DND-41 (cell line): ENCODE measurements around the gene PLSCR4.

Experiments
- ATAC-seq: fragments of 200-7000 bp; cut with Tn5 transposase; 3 replicates; pipeline ENCODE4 v1.9.1; 2021; ENCODE audit warnings: low read depth; ENCODE audit not compliant: insufficient read depth
- DNase-seq: peaks from one replicate; pipeline ENCODE4 v3.0.0-alpha.2; 2020
- H2AFZ ChIP-seq: 2 replicates; pipeline ENCODE4 v1.6.0; 2012; ENCODE audit warnings: low read depth, low read length
- H3K27ac ChIP-seq: 2 replicates; pipeline ENCODE4 v1.5.1; 2012; ENCODE audit warnings: low read length, inconsistent platforms
- H3K27me3 ChIP-seq: fragments of 200-600 bp; sonication (generic); 2 replicates; pipeline ENCODE4 v1.6.0; 2012; ENCODE audit warnings: low read length, mild to moderate bottlenecking, inconsistent platforms; ENCODE audit not compliant: insufficient read depth, poor library complexity
- H3K36me3 ChIP-seq: 2 replicates; pipeline ENCODE4 v1.5.1; 2012; ENCODE audit warnings: low read length, inconsistent platforms; ENCODE audit not compliant: insufficient read depth
- H3K4me1 ChIP-seq: 2 replicates; pipeline ENCODE4 v1.5.1; 2012; ENCODE audit warnings: mild to moderate bottlenecking, low read length; ENCODE audit not compliant: insufficient read depth
- H3K4me2 ChIP-seq: 2 replicates; pipeline ENCODE4 v1.6.0; 2012; ENCODE audit warnings: mild to moderate bottlenecking, moderate library complexity, low read length, inconsistent platforms; ENCODE audit not compliant: insufficient read depth
- H3K4me3 ChIP-seq, 2 experiments: fragments of 200-600 bp in 1 of 2; shearing (Covaris generic) in 1 of 2; 2 replicates each; pipeline ENCODE4 v1.5.1; 2012 to 2016; ENCODE audit warnings: inconsistent platforms in 2 of 2, low read length in 2 of 2, mild to moderate bottlenecking in 2 of 2, low read depth in 1 of 2, moderate library complexity in 1 of 2
- H3K79me2 ChIP-seq: 2 replicates; pipeline ENCODE4 v1.6.0; 2012; ENCODE audit warnings: low read length, inconsistent platforms; ENCODE audit not compliant: insufficient read depth
- H3K9ac ChIP-seq: 2 replicates; pipeline ENCODE4 v1.6.0; 2012; ENCODE audit warnings: low read depth, mild to moderate bottlenecking, inconsistent platforms, low read length, moderate library complexity
- H3K9me3 ChIP-seq: 2 replicates; pipeline ENCODE4 v1.5.1; 2012; ENCODE audit warnings: low read length, moderate library complexity, mild to moderate bottlenecking, inconsistent platforms; ENCODE audit not compliant: insufficient read depth, severe bottlenecking
- H4K20me1 ChIP-seq: 2 replicates; pipeline ENCODE4 v1.6.0; 2012; ENCODE audit warnings: low read length; ENCODE audit not compliant: insufficient read depth
- CTCF ChIP-seq: IDR thresholded peaks from 2 replicates; pipeline ENCODE4 v1.5.1; 2012; ENCODE audit warnings: borderline replicate concordance, low read length, moderate library complexity, mild to moderate bottlenecking; ENCODE audit not compliant: poor library complexity, severe bottlenecking; ENCODE audit errors: extremely low read depth
- EZH2 ChIP-seq: IDR thresholded peaks from 3 replicates; pipeline ENCODE4 v1.6.1; 2012; ENCODE audit warnings: borderline replicate concordance, low read depth, mild to moderate bottlenecking, moderate library complexity, low read length, inconsistent platforms; ENCODE audit not compliant: severe bottlenecking

Gene PLSCR4

GRCh38 chr3:146275476-146275875 is 24.6 kb upstream of the PLSCR4 start:
- Histone ChIP-seq H3K4me1 (no peaks in the 10 kb centered on the region), H3K79me2 (no peaks in the 10 kb centered on the region), H3K4me3 (no peak overlapping the region), H3K4me2 (no peak overlapping the region), H3K9ac (no peak overlapping the region), H3K36me3 (no peaks in the 10 kb centered on the region), H4K20me1 (no peaks in the 10 kb centered on the region), H3K27ac (no peak overlapping the region), H3K27me3 (no peaks in the 10 kb centered on the region), H2AFZ (no peak overlapping the region), H3K9me3 (no peaks in the 10 kb centered on the region)
- TF ChIP-seq EZH2 (no peak), CTCF (no peak)
- DNase-seq, result no peak
- ATAC-seq, result no peak

- Histone ChIP-seq H4K20me1 (no peaks in the 10 kb centered on the region), H2AFZ (no peak overlapping the region), H3K36me3 (no peaks in the 10 kb centered on the region), H3K27me3 (no peaks in the 10 kb centered on the region), H3K9me3 (no peaks in the 10 kb centered on the region), H3K9ac (no peak overlapping the region), H3K79me2 (no peaks in the 10 kb centered on the region), H3K27ac (no peak overlapping the region), H3K4me2 (no peak overlapping the region), H3K4me1 (no peaks in the 10 kb centered on the region), H3K4me3 (no peak overlapping the region)
- ATAC-seq (no peak), DNase-seq (no peak)
- TF ChIP-seq EZH2, result no peak
- no peak for TF ChIP-seq CTCF
These were observed 23.9 kb upstream of the PLSCR4 start for GRCh38 chr3:146274833-146275232.

GRCh38 chr3:146273721-146274407 is 23.0 kb upstream of the PLSCR4 start:
- ATAC-seq (no peak), DNase-seq (no peak)
- H2AFZ ChIP-seq, result no peak overlapping the region
- H3K4me1 ChIP-seq, result no peaks in the 10 kb centered on the region
- TF ChIP-seq EZH2 (no peak), CTCF (no peak)
- H3K9ac ChIP-seq, result no peak overlapping the region
- H3K79me2 ChIP-seq, result no peaks in the 10 kb centered on the region
- no peaks in the 10 kb centered on the region for H4K20me1 ChIP-seq
- no peak overlapping the region for H3K27ac ChIP-seq
- H3K36me3 ChIP-seq, result no peaks in the 10 kb centered on the region
- H3K4me3 ChIP-seq, result no peak overlapping the region
- no peak overlapping the region for H3K4me2 ChIP-seq
- H3K9me3 ChIP-seq, result no peaks in the 10 kb centered on the region
- no peaks in the 10 kb centered on the region for H3K27me3 ChIP-seq
